Measurements from ENCODE around the gene ABCA6.
A peak's percentile ranks its signal among the peaks of the same experiment; 100 is the strongest.

Gene ABCA6

DNA sequence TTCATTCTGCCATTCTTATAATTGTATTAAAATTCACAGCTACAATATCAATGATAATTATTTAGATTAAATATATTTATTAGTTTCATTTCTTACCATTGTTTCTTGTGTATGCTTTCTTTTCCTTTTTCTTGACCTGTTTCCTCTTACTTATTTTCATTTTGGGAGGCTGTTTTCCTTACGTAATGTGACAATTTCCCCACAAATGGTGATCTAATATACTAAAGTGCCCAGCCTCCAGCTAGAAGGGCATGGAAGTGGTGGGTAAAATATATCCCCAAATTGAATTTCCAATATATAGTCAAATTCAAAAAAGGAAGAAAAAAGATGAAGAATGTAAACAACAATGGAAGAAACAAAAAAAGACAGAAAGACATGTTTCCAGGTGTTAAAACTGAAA lies 1.5 kb upstream of the ABCA6 start:
- no peak for DNase-seq (ENCODE audit: low spot score)

DNA sequence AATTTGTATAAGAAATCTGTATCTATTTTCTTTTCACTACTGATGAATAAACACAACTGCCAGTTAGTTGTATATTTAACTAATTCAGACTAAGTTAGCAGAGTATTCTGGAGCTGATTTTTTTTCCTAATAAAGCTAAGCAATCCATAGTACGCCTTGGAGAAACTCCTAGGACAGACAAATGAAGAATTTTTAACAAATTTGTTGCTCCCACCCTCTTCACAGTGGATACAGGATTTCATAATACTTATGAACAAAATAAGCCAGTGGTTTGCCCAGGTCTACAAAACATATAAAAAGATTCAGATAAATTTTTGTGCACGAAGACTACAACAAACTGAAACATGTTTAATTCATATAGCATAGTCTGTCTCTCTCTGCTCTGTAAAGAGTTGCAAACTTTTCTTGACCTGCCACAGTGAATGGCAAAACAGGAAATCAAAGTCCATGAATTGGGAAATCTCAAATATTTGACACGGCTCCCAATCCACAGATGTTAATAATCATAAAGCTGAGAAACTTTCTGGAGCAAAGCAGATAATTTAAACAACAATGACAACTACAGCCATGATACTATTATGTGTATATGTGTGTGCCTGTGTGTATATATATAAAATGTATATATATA lies 594 bp upstream of the ABCA6 start:
- DNase-seq (ENCODE audit: low spot score): no peak

DNA sequence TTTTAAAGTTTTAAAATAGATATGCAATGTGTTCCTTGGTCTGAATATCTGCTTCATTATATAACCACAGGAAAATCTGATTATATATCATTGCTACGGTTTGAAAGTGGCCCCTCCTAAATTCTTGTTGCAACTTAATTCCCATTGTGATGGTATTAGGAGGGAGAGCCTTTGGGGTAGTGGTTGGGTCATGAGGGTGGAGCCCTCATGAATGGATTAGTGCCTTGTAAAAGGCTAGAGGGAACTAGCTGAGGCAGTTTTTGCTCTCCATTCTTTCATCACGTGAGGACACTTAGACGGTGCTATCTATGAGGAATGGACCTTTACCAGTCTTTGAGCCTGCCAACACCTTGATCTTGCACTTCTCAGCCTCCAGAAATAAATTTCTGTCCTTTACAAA lies 7.6 kb downstream of the ABCA6 start:
- DNase-seq (ENCODE audit: low spot score): no peak

DNA sequence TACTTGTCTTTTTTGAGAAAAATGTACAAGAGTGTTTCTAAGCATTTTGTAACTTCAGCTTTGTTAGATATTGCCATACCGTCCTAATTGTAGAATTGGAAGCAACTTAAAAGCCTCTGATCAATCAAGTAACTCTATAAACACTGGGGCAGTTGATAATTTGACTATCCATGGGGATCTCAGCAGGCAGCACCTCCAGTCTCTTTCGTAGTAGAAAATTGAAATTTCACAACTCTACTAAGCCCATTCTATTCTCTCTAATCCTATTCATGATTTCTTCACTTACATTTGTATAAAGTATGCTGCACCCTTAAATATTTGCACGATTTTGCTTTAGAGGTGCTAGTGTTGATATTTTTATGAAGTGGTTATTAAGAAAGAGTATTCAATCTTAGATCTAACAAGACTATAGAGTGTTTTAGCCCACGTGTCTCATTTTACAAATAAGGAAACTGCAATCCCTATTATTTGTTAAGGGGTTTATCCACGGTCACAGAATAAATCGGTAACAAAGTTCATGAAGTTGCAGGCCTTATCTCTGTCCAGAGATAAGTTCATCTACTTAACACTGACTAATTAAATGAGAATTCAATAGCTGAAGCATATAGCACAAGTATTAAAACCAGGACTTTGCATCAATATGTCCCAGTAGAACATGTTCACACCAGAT lies 10.9 kb downstream of the ABCA6 start:
- no peak for DNase-seq (ENCODE audit: low spot score)

DNA sequence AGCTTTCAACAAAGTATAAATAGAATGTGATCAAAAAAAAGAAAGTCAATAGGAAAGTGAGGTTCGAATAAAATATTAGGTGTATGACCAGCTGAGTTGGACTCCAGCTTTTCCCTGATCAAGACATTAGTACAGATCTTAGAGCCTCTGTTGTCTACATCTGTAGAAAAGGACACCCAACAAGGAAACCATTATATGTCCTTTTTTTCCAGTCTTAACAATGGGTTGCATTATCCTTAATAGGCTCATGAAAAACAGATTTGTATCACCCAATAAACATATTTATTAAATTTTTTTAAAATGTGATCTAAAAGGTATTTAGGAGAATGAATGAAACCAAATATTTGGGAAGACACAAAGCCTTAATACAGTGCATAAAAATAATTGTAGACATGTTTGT lies 18.1 kb downstream of the ABCA6 start:
- no peak for DNase-seq (ENCODE audit: low spot score)

DNA sequence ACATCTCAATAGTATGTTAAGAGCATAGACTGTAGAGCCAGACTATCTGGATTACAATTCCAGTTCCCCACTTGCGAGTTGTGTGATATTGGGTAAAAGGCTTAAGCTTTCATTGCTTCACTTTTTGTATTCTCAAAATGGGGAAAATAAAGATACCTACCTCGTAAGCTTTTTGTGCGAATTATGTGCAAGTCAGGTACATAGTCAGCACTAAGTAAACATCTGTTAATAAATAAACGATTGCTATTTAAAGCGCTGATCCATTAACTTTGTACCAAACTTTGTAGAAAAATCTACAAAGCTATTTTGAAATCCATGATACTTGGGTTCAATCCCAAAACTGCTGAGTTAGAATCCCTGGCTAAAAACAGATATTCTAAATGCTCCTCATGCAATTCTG lies 19.6 kb downstream of the ABCA6 start:
- DNase-seq (ENCODE audit: low spot score): no peak

DNA sequence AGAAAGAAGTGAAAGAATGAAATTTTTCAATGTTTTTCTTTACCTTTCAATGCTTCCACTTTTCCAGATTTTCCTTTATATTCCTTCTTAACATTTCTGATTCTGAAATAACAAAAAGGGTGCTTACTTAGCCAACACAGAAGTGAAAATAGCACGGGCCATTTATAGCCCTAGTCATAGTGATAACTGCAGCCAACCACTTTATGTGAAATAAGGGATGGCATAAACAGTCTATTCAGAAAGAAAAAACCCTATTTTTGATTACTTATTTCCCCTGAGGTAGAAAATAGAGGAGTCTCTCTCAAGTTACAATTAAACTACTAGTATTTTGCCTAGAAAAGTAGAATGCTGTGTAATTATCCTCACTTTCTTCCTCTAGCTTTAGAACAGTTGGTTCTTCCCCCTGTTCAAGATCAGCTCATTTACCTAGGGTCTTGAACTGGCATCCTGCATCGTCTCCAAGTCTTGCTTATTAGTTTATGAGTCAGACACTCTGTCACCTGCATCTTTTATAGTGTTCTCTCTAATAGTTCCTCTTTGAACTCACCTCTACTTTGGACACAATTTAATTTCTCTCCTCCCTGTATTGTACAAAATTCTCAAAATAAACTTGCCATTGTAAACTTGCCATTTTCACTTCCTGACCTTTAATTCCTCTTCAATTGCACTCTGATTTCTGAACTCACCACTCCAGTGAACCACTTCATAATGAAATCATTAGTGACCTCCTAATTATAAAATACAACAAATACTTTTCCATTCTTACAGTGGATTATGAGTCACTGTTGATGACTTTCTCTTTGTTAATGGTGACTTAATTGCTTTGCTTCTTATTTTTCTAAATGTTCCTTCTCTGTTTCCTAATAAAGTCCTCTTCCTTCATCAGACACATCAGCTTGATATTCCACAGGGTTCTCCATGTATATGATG lies 23.6 kb downstream of the ABCA6 start:
- peak; percentile 58 for DNase-seq (ENCODE audit: low spot score)

DNA sequence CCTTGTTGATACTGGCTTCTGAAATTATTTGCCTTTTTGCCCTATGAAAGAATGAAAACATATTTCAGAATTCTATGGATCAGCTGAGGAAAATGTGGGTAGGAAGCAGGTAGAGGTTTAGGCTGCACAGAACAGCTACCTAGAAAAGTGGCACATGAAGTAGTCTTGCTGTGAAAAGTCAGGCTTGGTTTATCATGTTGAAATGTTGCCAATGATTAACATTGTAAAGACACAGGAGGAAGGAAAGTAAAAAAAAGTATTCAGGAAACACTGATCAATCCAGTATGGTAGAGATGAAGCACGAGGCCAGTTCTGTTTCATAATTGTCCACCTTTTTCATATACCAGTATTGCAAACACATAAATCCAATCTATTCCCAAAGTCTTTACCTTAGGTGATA lies 29.9 kb downstream of the ABCA6 start:
- DNase-seq (ENCODE audit: low spot score): no peak

DNA sequence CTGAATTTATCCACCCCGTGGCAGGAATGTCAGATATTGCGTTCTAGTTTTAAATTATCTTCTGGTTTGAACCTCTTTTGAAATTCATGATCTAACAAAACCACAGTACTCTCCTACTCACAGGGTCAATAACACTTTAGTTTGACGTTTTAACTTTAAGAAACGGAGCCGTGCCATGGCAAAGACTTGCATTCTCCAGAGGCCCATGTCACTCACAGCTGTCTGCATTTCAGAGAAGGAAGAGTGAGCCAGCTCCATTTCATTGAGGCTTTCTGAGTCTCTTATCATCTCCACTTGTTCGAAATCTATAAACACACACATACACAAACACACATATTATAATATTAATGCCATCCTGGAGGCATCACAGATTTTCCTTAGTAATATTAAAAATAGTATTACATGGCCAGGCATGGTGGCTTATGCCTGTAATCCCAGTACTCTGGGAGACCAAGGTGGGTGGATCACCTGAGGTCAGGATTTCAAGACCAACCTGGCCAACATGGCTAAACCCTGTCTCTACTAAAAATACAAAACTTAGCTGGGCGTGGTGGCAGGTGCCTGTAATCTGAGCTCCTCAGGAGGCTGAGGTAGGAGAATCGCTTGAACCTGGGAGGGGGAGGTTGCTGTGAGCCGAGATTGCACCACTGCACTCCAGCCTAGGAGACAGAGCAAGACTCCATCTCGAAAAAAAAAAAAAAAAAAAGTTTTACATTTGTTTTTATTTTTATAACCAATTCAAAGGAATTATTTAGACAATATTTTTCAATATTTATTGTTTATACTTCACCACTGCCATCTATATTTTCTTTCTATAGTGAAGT lies 35.6 kb downstream of the ABCA6 start:
- DNase-seq (ENCODE audit: low spot score): no peak

DNA sequence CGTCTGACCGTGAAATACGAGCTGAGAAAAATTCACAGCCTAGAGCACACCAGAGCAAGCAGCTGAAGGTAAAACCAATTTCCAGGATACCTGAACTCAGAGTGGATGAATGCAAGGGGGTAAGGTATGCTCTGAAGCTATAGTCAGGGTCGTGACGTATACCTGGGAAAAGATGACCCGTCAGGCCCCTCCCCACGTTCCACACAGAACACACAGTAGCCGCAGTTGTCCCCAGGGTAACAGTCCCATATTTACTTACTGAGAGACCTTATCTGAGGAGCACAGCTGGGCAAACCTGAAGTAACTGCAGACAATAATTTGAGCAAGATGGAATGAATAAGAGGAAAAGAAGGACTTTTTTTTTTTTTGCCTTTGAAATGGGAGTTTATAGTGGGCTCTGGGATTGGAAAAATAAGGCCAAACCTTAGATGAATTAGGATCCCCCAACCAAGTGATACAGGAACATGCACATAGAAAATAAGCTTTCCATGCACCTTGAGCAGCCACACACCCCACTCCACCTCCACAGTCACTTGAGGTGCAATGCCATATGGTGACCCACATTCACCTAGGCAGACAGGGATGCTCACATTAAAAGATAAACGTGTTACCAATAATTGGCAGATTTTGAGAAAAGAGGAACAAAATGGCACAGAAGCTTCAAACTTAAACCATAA lies 38.0 kb downstream of the ABCA6 start:
- DNase-seq (ENCODE audit: low spot score): no peak

DNA sequence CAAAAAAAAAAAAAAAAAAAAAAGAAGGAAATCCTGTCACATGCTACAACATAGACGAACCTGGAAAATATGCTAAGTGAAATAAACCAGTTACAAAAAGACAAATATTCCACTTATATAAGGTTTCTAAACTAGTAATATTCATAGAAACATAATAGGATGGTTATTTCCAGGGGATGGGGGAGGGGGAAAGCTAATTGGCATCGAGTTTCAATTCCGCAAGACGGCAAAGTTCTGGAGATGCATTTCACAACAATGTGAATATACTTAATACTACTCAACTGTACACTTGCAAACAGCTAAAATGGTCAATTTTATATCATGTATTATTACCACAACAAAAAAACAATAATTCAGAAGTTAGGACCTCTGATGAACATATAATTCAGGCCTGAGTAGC lies 43.1 kb downstream of the ABCA6 start:
- no peak for DNase-seq (ENCODE audit: low spot score)

DNA sequence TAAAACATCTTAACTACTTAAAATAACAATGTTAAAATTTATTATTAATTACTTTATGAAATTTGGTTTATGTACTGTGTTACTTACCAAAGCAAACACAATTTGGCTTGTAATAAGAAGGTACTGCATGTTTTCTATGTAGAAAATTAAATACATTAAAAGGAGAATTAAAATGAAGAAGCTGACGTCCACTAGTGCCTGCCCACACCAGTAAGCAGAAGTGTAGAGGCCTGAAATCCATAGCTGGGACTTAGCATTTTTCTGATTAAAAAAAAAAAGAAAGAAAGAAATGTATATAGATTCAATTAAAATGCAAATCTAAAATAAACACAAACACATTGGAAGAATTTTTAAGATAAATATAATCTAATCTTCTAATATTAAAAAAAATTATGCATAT lies 45.2 kb downstream of the ABCA6 start:
- no peak for DNase-seq (ENCODE audit: low spot score)

DNA sequence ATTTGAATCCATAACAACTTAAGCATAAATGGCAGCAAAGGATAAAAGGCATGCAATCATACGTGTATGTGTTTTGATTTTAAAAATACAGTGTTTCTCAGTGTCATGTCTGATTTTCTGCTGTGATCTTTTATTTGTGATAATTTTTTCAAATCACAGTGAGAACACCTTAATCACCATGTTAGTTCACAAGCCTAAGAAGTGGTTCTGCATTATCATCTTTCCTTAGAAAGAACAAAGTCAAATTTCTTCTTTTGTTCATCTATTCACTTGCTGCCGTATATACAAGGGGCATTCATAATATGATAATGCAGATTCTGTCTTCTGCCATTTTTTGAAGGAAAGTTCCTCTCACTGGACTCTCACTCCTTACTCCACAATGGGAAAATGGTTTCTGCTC lies 47.7 kb downstream of the ABCA6 start:
- no peak for DNase-seq (ENCODE audit: low spot score)

DNA sequence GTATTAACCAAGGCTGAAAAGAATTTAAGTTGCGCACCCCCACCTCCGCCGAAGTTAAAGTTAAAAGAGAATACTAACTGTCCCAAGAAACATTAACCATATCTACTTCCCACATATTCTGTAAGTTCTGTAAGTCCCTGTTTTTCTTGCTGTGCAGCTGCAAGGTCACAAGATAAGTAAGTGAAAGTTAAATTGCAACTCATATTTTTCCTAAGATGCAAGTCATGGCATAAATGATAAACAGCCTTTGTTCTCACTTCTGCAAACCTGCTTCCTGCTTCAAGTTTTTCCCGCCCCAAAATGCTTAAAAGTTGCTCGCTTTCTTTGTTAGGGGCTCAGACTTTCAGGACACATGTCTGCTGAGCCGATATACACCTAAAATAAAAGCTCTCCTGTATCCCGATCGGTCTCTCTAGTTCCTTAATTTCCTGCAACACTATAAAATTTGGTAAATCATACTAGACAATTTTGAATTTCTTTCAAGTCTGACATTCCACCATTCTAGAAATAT lies 48.4 kb downstream of the ABCA6 start:
- DNase-seq (ENCODE audit: low spot score): peak; percentile 21

DNA sequence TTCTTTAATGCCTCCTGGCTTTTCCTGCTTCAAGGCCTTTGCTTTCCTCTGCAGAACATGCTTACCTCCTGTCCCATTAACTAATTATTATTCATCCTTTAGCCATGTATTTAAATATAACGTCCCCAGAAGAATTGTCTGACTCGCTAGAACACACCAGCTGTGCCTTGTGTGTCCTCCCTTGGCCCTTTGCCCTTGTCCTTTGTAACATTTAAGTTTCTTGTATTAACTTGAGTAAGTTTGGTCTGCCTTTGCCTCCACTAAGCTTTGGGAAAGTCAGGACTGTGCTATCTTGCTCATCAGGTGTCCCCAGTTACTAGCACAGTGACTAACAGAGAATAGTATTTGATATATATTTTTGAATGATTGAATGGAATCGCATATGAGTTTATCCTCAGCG lies 51.3 kb downstream of the ABCA6 start:
- no peak for DNase-seq (ENCODE audit: low spot score)

DNA sequence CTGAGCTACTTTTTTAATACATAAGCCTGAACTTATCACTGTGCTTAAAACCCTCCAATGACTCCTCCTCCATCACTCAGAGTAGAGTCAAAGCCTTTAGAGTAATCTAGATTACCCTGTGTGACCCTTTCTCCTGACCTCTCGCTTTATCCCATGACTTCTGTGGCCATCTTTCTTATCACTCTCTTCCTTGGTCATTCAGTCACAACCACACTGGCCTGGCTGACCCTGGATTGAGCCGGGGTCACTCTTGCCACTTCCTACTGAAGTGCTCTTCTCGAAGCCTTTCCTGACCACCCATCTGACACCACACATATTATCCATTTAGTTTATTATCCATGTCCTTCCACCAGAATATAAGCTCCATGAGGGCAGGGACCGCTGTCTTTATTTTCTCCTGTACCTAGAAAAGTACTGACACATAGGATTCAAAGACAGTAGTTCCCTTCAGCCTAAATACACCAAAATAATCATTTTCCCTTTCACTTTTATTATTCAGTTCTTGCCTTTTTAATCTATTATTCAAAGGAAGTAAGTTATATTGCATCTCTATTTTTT lies 53.0 kb downstream of the ABCA6 start:
- no peak for DNase-seq (ENCODE audit: low spot score)

DNA sequence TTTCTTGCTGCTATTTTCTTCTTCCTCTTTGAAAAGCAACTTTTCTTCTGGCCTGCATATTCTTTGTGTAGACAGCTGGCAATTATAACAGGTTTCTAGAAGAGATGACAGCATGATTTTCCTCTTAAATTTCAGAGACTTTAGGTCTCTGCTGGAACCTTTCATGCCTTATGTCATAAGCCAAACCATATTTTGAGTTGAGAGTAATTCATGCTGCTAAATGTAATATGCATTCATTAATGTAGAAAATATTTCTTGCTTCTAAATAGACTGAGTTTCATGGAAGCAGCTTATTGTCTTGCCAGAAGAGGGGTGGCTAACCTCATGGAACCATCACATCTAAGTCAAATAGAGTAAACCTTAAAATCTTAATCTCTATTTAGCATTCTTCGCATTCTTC lies 55.1 kb downstream of the ABCA6 start:
- no peak for DNase-seq (ENCODE audit: low spot score)

DNA sequence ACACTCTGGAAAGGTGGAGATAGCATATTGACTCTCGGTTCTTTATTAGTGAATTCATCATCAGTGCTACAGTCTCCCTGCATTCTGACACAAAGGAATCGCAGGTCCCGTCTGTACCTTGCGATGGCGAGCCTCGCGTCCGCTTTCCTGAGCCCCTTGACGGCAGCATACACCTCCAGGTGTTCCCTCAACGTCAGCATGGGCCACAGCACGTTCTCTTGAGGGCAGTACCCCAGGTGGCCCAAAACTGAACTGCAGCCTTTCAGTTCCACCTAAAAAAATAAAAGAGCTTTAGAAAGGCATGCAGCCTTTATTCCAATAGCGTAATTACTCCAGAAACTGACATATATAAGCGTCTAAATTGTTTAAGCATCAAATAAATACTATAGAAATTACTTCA lies 56.8 kb downstream of the ABCA6 start:
- peak; percentile 55 for DNase-seq (ENCODE audit: low spot score)

DNA sequence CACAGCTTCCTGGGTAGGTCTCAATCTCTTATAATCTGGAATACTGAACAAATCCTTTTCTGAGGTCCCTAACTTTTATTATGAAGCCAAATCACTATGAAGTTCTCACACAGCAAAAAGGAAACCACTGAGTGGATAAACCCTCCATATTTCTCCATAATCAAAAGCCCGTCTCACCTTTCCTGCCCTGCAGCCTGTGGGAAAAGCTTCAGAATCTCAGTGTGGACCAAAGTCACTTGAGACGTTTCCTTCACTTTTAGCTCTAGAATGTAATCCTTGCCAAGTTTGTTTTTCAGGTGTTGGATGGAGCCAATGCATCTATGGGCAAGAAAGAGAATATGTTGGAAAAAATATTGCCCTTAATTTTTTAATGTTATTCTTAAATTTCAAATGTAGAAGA lies 59.0 kb downstream of the ABCA6 start:
- no peak for DNase-seq (ENCODE audit: low spot score)

DNA sequence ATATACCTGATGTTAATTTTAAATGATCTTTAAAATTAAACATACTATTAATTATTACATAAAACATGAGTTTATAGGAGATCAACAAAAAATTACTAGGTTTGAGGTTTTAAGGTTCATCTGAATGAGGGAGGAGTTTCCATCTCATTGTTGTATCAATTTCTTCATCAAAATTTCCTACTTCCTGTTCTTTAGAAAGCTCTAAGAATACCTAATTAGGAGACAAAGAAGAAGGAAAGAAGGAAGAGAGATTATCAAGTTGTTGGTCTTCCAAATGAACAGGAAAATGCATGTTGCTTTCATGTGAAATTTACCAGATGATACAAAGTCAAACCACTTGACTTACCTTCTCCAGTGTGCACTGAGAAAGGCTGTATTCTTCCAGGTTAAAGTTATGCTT lies 62.8 kb downstream of the ABCA6 start:
- DNase-seq (ENCODE audit: low spot score): no peak

DNA sequence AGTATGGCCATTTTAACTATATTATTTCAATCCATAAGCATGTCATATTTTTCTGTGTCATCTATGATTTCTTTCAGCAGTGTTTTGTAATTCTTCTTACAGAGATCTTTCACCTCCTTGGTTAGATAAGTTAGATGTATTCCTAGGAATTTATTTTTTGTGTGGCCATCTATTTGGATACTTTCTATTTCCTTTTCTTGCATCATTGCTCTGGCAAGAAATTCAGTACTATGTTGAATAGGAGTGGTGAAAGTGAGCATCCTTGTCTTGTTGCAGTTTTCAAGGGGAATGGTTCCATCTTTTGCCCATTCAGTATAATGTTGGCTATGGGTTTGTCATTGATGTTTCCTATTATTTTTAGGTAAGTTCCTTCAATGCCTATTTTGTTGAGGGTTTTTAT lies 65.9 kb downstream of the ABCA6 start:
- no peak for DNase-seq (ENCODE audit: low spot score)

All from NAMALWA (cell line).